GM21786 (cell line): Measurements from ENCODE around the gene SPATA1.
"Not testable (repeated sequence)": the region's sequence is repeated elsewhere in the genome, so short reads cannot be mapped to it uniquely, and the experiment has no call there.

Experiments used
- ATAC-seq: cut with Tn5 transposase; IDR thresholded peaks from one replicate; pipeline ENCODE4 v1.9.1; 2021; ENCODE audit not compliant: unreplicated experiment

SPATA1 gene

DNA sequence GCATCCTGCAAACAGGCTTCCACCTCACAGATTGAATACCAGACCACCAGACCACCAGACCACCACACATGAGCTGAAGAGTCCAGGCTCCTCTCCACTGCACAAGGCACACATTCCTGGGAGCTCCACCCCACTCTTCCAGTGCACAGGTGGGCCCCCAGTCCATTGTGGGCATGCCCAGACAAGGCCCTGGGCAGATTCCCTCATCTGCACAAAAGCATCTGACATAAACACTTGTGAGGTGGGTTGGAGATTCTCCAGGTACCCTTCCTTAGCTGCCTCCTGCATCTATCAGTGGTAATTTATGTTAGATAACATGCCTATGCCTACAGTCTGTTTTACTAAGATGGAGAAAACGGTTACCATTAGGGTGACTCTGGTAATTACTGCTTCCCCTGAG lies 79.6 kb downstream of the SPATA1 start:
- ATAC-seq, result no peak

DNA sequence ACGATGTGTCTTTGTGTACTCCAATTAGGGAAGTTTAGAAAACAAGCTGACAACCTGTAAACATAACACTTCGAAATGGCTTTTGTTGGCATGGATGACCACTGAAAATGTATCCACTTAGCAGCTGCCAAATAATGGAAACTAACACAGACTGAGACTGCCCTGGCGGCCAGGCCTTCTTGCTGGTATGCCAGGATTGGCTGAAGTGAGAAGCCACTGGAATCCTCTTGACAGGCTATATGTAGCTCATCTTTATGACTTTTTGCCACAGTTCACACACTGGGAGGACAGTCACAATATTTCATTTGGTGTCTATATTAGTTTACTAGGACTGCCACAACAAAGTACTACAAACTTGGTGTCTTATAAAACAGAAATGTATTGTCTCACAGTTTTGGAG lies 80.9 kb downstream of the SPATA1 start:
- no peak for ATAC-seq

GRCh38 chr1:84594959-84595358 lies 88.8 kb downstream of the SPATA1 start:
- not testable (repeated sequence) for ATAC-seq

DNA sequence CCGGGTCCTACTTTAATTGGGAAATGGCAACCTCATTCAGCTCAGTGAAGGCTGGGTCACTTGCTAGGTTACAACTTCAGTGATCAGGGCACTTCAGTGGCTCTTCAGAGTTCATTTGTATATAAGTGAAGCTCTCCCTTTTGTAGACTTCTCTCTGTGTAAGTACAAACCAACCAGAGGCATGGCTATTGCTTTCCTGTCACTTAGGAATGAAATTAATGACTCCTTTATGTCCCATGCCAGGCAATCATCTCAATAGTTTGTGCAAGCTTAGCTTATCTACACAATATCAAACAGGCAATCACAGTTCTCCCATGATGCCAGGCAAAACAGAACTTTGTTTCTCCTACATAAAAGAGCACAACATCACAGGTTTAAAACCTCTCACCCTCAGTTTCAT lies 90.8 kb downstream of the SPATA1 start:
- no peak for ATAC-seq

- no peak for ATAC-seq
These were observed 92.2 kb downstream of the SPATA1 start for GRCh38 chr1:84598418-84598817.

DNA sequence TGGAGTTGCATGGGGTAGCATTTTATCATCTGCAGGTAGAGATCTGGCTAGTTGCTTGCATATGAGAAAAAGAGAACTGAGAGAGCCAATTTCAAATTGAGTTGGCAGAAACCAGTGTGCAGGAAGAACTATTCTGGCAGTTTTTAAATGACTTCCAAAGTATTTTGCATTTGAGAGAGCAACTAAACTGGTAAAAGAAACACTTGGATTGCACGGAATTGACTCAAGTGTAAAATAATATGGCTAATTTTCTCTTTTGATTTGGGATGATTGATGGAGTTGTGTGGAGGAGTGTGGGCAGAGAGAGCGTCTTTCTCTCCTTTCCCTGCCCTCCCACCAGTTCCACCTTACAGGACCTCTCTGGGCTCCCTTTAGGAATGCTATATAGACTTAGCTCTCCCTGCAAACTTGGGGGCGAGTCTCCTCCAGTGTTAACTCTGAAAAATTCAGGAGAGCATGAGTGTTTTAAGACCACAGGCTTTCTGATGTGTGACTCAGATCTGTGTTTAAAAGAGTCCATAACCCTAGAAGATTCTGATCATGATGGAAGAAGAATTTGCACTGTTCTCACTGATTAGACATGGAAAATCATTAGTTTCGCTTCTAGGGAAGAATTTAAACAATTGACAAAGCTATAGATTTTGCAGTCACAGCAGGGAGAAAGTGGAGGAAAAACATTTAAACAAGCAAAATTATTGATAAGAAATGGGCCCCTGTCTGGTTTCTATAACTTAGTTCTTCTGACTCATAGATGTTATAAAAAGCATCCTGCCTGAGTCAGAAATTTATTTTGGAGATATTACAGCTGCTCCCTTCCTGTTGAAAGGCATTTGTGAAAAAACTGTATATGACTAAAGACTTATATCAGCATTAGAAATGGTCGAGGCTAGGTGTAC lies 92.9 kb downstream of the SPATA1 start:
- ATAC-seq, result peak; percentile 88

GRCh38 chr1:84600796-84601195 lies 94.6 kb downstream of the SPATA1 start:
- no peak for ATAC-seq

DNA sequence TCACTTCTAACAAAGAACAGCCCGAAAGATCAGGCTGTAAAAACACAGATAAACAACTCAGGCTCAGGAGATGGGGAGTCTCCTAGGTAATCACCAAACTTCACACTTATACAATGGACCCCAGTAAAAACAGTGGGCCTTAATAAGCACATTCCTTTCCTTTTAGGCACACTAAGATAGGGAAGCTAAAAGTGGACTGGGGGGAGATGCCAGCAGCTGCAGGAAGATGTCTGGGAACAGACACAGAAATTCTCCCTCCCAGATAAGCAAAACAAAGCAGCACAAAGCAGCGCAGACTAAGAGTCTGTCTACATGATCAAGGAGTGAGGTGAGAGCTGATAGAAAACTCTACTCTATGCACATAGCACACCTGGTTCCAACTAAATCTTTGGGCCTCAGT lies 97.0 kb downstream of the SPATA1 start:
- no peak for ATAC-seq

GRCh38 chr1:84603941-84604830 lies 98.0 kb downstream of the SPATA1 start:
- ATAC-seq, result no peak

DNA sequence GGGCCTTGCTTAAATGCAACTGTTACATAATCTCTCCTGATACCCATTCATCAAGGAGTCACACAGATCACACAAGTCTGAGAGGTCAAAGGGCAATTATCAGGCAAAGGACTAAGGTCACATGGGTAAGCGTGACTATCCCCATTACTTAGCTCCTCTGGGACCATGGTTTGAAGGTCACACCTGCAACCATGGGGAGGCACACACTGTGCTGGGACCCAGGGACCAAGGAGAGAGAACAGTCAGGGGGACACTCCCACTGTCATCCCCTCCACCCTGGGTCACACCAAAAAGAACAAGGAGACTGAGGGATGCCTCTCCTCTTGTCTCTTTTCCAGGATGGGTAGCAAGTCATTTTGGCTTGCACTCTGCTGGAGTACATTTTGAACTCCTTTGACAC lies 99.0 kb downstream of the SPATA1 start:
- no peak for ATAC-seq

DNA sequence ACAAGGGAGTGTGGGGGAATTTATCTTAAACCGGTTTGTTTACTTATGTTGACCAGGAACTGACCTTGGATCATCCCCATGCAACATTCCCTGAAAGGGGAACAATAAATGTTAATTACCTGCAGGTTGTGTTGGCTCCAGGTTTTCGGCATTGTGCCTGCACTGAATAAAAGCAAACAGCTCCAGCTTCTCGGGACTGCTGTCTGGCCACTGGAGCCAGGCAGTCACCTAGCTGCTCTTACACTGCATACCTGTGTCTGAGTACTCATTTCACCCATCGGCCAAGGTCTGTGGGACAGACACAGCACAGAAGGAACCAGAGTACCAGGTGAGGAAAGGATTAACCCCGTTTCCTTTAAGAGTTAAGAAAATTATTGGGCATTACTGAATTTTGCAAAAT lies 100.8 kb downstream of the SPATA1 start:
- no peak for ATAC-seq

GRCh38 chr1:84611091-84611490 lies 104.9 kb downstream of the SPATA1 start:
- ATAC-seq, result no peak

GRCh38 chr1:84611796-84612195 lies 105.6 kb downstream of the SPATA1 start:
- no peak for ATAC-seq

DNA sequence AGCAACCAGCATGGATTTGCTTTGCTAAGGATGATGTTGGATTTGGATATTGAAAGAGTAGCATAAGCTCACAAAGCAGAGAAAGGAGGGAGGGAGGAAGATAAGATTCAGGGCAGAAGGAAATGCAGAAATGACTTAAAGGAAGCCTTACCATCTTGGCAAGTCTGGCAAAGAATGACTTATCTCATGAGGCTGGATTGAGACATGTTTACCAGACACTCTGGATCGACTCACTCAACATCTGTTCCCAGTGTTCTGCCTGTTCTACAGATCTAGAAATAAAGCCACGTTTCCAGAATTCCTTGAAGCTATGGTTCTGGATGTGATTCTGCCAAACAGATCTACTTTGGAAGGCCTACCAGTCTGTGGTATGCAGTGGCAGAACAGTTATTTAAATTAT lies 106.8 kb downstream of the SPATA1 start:
- no peak for ATAC-seq

DNA sequence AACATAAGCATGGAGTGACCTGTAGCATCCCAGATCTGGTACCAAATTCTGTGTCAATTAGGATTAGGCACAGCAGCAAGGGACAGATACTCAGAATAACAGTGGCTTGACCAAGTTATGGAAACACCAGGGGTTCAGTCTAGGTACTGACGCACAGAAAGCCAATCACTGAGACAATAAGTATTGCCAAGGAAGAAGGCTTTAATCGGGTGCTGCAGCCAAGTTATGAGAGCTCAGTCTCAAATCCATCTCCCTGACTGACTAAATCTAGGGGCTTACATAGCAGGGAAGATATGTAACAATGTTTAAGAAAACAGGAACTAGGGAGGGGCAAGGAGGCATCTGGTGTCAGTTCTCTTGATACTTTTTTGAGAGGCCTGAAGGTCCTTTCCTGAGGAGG lies 107.7 kb downstream of the SPATA1 start:
- ATAC-seq, result no peak

DNA sequence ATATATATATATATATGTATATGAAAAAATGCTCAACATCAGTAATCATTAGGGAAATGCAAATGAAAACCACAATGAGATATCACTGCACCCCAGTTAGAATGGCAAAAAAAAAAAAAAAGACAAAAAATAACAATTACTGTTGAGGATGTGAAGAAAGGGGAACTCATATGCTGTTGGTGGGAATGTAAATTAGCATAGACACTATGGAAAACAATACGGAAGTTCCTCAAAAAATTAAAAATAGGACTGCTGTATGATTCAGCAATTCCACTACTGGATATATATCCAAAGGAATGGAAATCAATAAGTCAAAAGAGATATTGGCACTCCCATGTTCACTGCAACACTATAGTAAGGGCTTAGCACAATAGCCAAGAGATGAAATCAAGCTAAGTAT lies 109.6 kb downstream of the SPATA1 start:
- ATAC-seq, result no peak
